HCT116 (cell line): ENCODE data around the gene PPP1R14C. TPM values are rescaled to one million over a fixed set of nuclear protein-coding genes. Genes with fewer than 3 reads are reported as not detected.

Experiments
- ATAC-seq: fragments of 200-7000 bp; cut with Tn5 transposase; 2 replicates; pipeline ENCODE4 v1.9.1; 2020; ENCODE audit warnings: mild to moderate bottlenecking, moderate library complexity
- BruUV-seq: library from RNA; stranded (reverse); fragments of 400-500 nt; replicated peaks from 2 replicates; lab custom pipeline; 2021; lab: Mats Ljungman, UMichigan
- CTCF ChIA-PET: fragments of 300-600 bp; sonication (Branson Sonifier 250); formaldehyde crosslinking; loops from one replicate; lab custom pipeline; 2021; ENCODE audit warnings: antibody characterized with exemption; lab: Charles Lee
- POLR2A ChIA-PET: fragments of 300-600, 350-600 bp; sonication (Branson Sonifier 250); formaldehyde crosslinking; loops from one replicate; lab custom pipeline; 2021; ENCODE audit warnings: antibody characterized with exemption; lab: Charles Lee
- RAD21 ChIA-PET, 2 experiments: fragments of 300-600 bp; sonication (Branson Sonifier 250); formaldehyde crosslinking; loops; one replicate each; lab custom pipeline; 2023; ENCODE audit warnings: low total read pairs in 2 of 2; ENCODE audit not compliant: uncharacterized antibody in 2 of 2, unreplicated experiment in 2 of 2, low non-redundant PET in 1 of 2; lab: Charles Lee
- DNase-seq: peaks from one replicate; pipeline ENCODE4 v3.0.0-alpha.2; 2010; ENCODE audit warnings: low read depth, low spot score
- H2AFZ ChIP-seq: fragments of 200-600 bp; shearing (Covaris generic), sonication (generic); 2 replicates; pipeline ENCODE4 v1.6.1; 2017; ENCODE audit warnings: low read depth, mixed run types, mixed read lengths, antibody characterized with exemption, low read length; ENCODE audit not compliant: poor library complexity, severe bottlenecking
- H3K27ac ChIP-seq: 2 replicates; pipeline ENCODE4 v1.5.1; 2012; ENCODE audit warnings: low read depth, low read length
- H3K27me3 ChIP-seq: fragments of 200-600 bp; sonication (generic); 2 replicates; pipeline ENCODE4 v1.6.1; 2016; ENCODE audit warnings: mixed run types, low read length, mixed read lengths; ENCODE audit not compliant: insufficient read depth
- H3K36me3 ChIP-seq, 2 experiments: fragments of 200-500 bp in 1 of 2; fragments of 200-600 bp in 1 of 2; sonication (Bioruptor generic) in 1 of 2; sonication (generic) in 1 of 2; 2 replicates each; pipeline versions ENCODE4 v1.5.1 to v1.6.1; 2014 to 2016; ENCODE audit warnings: low read length in 2 of 2, inconsistent platforms in 1 of 2, mixed read lengths in 1 of 2, mixed run types in 1 of 2; ENCODE audit not compliant: insufficient read depth in 2 of 2, control insufficient read depth in 1 of 2
- H3K4me1 ChIP-seq, 2 experiments: fragments of 200-600 bp in 1 of 2; sonication (generic) in 1 of 2; 2 replicates each; pipeline versions ENCODE4 v1.5.1 to v1.6.1; 2012 to 2017; ENCODE audit warnings: low read length in 2 of 2, inconsistent platforms in 1 of 2, mild to moderate bottlenecking in 1 of 2, mixed read lengths in 1 of 2, mixed run types in 1 of 2, moderate library complexity in 1 of 2; ENCODE audit not compliant: insufficient read depth in 2 of 2, control insufficient read depth in 1 of 2
- H3K4me2 ChIP-seq: fragments of 200-600 bp; sonication (generic); 2 replicates; pipeline ENCODE4 v1.6.1; 2017; ENCODE audit warnings: mixed run types, low read length, mixed read lengths
- H3K4me3 ChIP-seq, 2 experiments: fragments of 200-600 bp in 1 of 2; sonication (generic) in 1 of 2; replicated peaks in 1 of 2; 2 replicates each; pipeline ENCODE4 v1.5.1; 2011 to 2016; ENCODE audit warnings: low read length in 2 of 2, control low read depth in 1 of 2, low read depth in 1 of 2, mild to moderate bottlenecking in 1 of 2, mixed read lengths in 1 of 2, mixed run types in 1 of 2
- H3K79me2 ChIP-seq: fragments of 200-600 bp; sonication (generic); 2 replicates; pipeline ENCODE4 v1.6.1; 2017; ENCODE audit warnings: mild to moderate bottlenecking, mixed run types, low read length, moderate library complexity, mixed read lengths; ENCODE audit not compliant: insufficient read depth
- H3K9ac ChIP-seq: fragments of 200-600 bp; sonication (generic); 2 replicates; pipeline ENCODE4 v1.6.1; 2016; ENCODE audit warnings: low read length, mixed read lengths
- H3K9me2 ChIP-seq: fragments of 200-600 bp; sonication (generic), shearing (Covaris generic); 2 replicates; pipeline ENCODE4 v1.6.1; 2017; ENCODE audit warnings: mixed run types, mild to moderate bottlenecking, moderate library complexity; ENCODE audit not compliant: insufficient read depth
- H3K9me3 ChIP-seq, 2 experiments: fragments of 200-500 bp in 1 of 2; fragments of 200-600 bp in 1 of 2; sonication (Bioruptor generic) in 1 of 2; sonication (generic) in 1 of 2; 2 replicates each; pipeline ENCODE4 v1.6.1; 2014 to 2017; ENCODE audit warnings: low read length in 2 of 2, mixed read lengths in 2 of 2, inconsistent platforms in 1 of 2, low read depth in 1 of 2, mild to moderate bottlenecking in 1 of 2, mixed run types in 1 of 2, moderate library complexity in 1 of 2; ENCODE audit not compliant: control insufficient read depth in 1 of 2, insufficient read depth in 1 of 2
- H4K20me1 ChIP-seq: fragments of 200-600 bp; sonication (generic), shearing (Covaris generic); 2 replicates; pipeline ENCODE4 v1.6.1; 2017; ENCODE audit warnings: mixed run types, mild to moderate bottlenecking, moderate library complexity; ENCODE audit not compliant: insufficient read depth
- CBX3 ChIP-seq: IDR thresholded peaks from 2 replicates; pipeline ENCODE4 v1.6.1; 2012; ENCODE audit warnings: low read depth
- CEBPB ChIP-seq: IDR thresholded peaks from 2 replicates; pipeline ENCODE4 v1.6.1; 2012; ENCODE audit warnings: low read depth
- EGR1 ChIP-seq: IDR thresholded peaks from 2 replicates; pipeline ENCODE4 v1.6.1; 2012; ENCODE audit warnings: low read depth
- ELF1 ChIP-seq: IDR thresholded peaks from 2 replicates; pipeline ENCODE4 v1.6.1; 2012; ENCODE audit warnings: low read depth, borderline replicate concordance
- EZH2phosphoT487 ChIP-seq: fragments of 200-600 bp; IDR thresholded peaks from 2 replicates; pipeline ENCODE4 v1.6.1; 2018; ENCODE audit warnings: antibody characterized with exemption, borderline replicate concordance
- FOSL1 ChIP-seq: IDR thresholded peaks from 2 replicates; pipeline ENCODE4 v1.6.1; 2012; ENCODE audit warnings: low read depth
- JUND ChIP-seq: IDR thresholded peaks from 2 replicates; pipeline ENCODE4 v1.6.1; 2012
- POLR2A ChIP-seq: IDR thresholded peaks from 2 replicates; pipeline ENCODE4 v1.7.0; 2011; ENCODE audit warnings: borderline replicate concordance; ENCODE audit not compliant: insufficient read depth, insufficient read length; ENCODE audit errors: extremely low read depth
- POLR2AphosphoS5 ChIP-seq: IDR thresholded peaks from 2 replicates; pipeline ENCODE4 v1.6.1; 2011; ENCODE audit warnings: mild to moderate bottlenecking, low read depth, low read length, moderate library complexity
- RAD21 ChIP-seq: IDR thresholded peaks from 2 replicates; pipeline ENCODE4 v1.6.1; 2012; ENCODE audit warnings: low read depth, mild to moderate bottlenecking
- SIN3A ChIP-seq: IDR thresholded peaks from 2 replicates; pipeline ENCODE4 v1.6.1; 2012; ENCODE audit warnings: low read depth
- SP1 ChIP-seq: IDR thresholded peaks from 2 replicates; pipeline ENCODE4 v1.6.1; 2012; ENCODE audit warnings: low read depth
- TCF7L2 ChIP-seq: IDR thresholded peaks from 2 replicates; pipeline ENCODE4 v1.7.0; 2011; ENCODE audit warnings: borderline replicate concordance, inconsistent platforms; ENCODE audit not compliant: insufficient read depth, insufficient read length; ENCODE audit errors: extremely low read depth
- ZFX ChIP-seq: fragments of 450-650 bp; IDR thresholded peaks from 2 replicates; pipeline ENCODE4 v1.6.1; 2017
- intact Hi-C: fragments of 100-400 bp; cut with micrococcal nuclease; formaldehyde crosslinking; loops from 2 replicates; pipeline ENCODE4 v1.10.0; 2022
- total RNA-seq: library from RNA; stranded (reverse); gene quantifications from one replicate; pipeline ENCODE4 v1.2.1, GENCODE V29; 2021; ENCODE audit not compliant: unreplicated experiment
- TF ChIP-seq, protein P1 (sequence below): IDR thresholded peaks from 2 replicates; pipeline ENCODE4 v1.6.1; 2012
- TF ChIP-seq, protein P2 (sequence below): IDR thresholded peaks from 2 replicates; pipeline ENCODE4 v1.6.1; 2012
- TF ChIP-seq, protein P3 (sequence below), 3 experiments: fragments of 200-600 bp in 1 of 3; sonication (generic) in 1 of 3; IDR thresholded peaks in 2 of 3; conservative IDR thresholded peaks in 1 of 3; 2 replicates each; pipeline ENCODE4 v1.5.1; 2012 to 2017; ENCODE audit warnings: low read depth in 2 of 3, low read length in 2 of 3, antibody characterized with exemption in 1 of 3, borderline replicate concordance in 1 of 3, control low read depth in 1 of 3, mild to moderate bottlenecking in 1 of 3, mixed read lengths in 1 of 3, mixed run types in 1 of 3, moderate library complexity in 1 of 3; ENCODE audit not compliant: insufficient read depth in 1 of 3

The PPP1R14C gene
- total RNA-seq, 1 experiment from 2014 or later: 7.8 TPM

DNA sequence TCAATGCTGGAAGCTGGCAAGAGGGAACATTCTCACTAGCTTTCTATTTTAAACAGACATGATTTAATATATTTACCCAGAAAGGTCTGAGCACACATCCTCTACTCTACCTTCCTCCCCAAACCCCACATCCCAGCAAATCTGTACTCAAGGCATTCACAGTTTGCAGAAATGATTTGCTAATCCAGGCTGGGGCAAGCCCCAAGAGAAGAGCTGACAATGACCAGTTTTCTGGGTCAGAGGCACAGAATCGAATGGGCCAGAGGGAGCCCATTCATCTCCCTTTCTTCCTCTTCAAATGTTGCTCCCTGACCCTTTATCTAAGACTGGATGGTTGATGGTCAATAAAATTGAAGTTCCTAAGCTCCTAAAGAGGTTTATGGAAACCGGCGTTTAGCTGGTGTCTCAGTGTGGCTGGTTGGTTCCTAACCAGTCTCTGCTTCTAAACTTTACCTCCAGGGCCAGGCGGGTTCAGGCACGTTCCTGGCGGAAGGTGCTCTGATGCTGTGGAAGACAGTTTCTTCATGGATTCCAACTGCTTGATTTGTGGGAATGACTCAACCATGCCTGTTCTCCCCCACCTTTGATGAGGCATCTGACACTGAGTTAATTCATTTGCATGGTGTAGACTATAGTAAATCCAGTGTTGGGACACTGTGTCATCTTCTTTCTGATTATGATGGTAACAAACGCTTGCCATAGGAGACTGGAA lies 129.6 kb downstream of the PPP1R14C start (continued):
- TF ChIP-seq POLR2A (no peak), ELF1 (no peak), POLR2AphosphoS5 (no peak), RAD21 (peak; percentile 21; the same call in 1 of the 2 replicates), TCF7L2 (peak; percentile 19), ZFX (no peak), JUND (peak; percentile 74), SP1 (peak; percentile 59), CEBPB (peak; percentile 54; the same call in 1 of the 2 replicates), FOSL1 (peak; percentile 65), CBX3 (peak; percentile 46; the same call in 1 of the 2 replicates), EGR1 (peak; percentile 33; the same call in 1 of the 2 replicates)
- TF ChIP-seq, protein P1, sequence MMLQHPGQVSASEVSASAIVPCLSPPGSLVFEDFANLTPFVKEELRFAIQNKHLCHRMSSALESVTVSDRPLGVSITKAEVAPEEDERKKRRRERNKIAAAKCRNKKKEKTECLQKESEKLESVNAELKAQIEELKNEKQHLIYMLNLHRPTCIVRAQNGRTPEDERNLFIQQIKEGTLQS: no peak
- TF ChIP-seq, protein P2, sequence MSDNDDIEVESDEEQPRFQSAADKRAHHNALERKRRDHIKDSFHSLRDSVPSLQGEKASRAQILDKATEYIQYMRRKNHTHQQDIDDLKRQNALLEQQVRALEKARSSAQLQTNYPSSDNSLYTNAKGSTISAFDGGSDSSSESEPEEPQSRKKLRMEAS: peak; percentile 53

DNA sequence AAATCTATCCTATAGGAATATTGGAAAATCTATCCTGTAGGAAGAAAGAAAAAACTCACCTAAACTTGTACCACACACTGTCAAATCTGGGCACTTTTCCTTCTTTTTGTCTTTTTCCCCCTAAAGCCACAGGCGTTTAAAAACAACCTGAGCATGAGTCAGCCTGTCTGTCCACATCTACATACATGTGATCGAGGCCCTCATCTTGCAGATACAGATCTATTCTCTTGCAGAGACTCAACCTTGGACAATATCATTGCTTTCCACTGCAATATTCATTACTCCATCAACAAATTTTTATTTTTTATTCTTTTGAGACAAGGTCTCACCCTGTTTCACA lies 130.1 kb downstream of the PPP1R14C start:
- TF ChIP-seq EZH2phosphoT487 (no peak), JUND (no peak), CEBPB (no peak), SIN3A (no peak), POLR2AphosphoS5 (no peak)
- TF ChIP-seq, protein P3, sequence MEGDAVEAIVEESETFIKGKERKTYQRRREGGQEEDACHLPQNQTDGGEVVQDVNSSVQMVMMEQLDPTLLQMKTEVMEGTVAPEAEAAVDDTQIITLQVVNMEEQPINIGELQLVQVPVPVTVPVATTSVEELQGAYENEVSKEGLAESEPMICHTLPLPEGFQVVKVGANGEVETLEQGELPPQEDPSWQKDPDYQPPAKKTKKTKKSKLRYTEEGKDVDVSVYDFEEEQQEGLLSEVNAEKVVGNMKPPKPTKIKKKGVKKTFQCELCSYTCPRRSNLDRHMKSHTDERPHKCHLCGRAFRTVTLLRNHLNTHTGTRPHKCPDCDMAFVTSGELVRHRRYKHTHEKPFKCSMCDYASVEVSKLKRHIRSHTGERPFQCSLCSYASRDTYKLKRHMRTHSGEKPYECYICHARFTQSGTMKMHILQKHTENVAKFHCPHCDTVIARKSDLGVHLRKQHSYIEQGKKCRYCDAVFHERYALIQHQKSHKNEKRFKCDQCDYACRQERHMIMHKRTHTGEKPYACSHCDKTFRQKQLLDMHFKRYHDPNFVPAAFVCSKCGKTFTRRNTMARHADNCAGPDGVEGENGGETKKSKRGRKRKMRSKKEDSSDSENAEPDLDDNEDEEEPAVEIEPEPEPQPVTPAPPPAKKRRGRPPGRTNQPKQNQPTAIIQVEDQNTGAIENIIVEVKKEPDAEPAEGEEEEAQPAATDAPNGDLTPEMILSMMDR (IDR thresholded peaks at IDR 0.05 in 2 of 3, conservative IDR thresholded peaks at IDR 0.05 in 1 of 3; ENCODE audit: borderline replicate concordance in 1 of 3, insufficient read depth in 1 of 3, low read depth in 2 of 3, low read length in 2 of 3): no peak
- TF ChIP-seq, protein P2: no peak
- peaks cover 19 to 52% of the 10 kb centered on the region in 2 experiments for H3K4me1 ChIP-seq
- 0 out of 2 replicates have a peak overlapping the region, but pooled peaks have one; percentile 24 for H3K9ac ChIP-seq
- peak overlapping the region; percentile 61 for H2AFZ ChIP-seq
- H4K20me1 ChIP-seq: no peaks in the 10 kb centered on the region
- H3K4me2 ChIP-seq: peak overlapping the region; percentile 66
- ChIA-PET CTCF (no interaction called here), RAD21 (no interaction called here), POLR2A (interaction anchor here (1.2 kb wide), 1 partner anchor 92 kb away, joined by 3 read pairs; no protein-coding TSS in a partner anchor)
- H3K27ac ChIP-seq: no peak overlapping the region
- no peaks in the 10 kb centered on the region for H3K36me3 ChIP-seq
- intact Hi-C loops: no loop called here
- H3K27me3 ChIP-seq: no peaks in the 10 kb centered on the region
- BruUV-seq: no TSS peak
- no peaks in the 10 kb centered on the region for H3K79me2 ChIP-seq
- H3K9me3 ChIP-seq: no peaks in the 10 kb centered on the region
- ATAC-seq: no peak
- 0 out of 4 replicates have a peak overlapping the region, but pooled peaks of 1 of the 2 experiments have one; percentile 16 for H3K4me3 ChIP-seq
- no peaks in the 10 kb centered on the region for H3K9me2 ChIP-seq
- DNase-seq: no peak
